Measurements from ENCODE around the gene UBQLN3.

The UBQLN3 gene

DNA sequence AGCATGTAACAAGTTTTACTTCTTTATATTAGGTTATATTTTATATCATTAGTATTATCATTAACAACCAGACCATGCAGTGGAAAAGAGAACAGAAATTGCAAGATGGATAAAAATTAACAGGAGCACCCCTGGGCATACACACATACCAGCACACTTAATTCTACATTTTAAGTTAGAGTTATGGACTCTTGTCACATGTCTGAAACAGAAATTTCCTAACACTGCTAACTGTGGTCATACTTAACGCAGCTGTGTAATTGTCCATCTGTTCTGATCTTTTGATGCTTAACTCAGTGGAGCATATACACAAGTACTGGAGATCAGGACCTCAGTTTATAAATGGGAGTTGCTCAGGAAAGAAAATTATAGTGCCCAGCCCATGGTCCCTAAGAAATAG, 38.2 kb upstream of the UBQLN3 start:
- TF ChIP-seq CTCF (IDR thresholded peaks at IDR 0.05; ENCODE audit: extremely low read depth, insufficient read depth, missing control alignments): no peak
- DNase-seq (ENCODE audit: low spot score): no peak
- in situ Hi-C loops (cut with MboI; ENCODE audit: low pct_unique_long_range_greater_than_20kb, low sequenced_read_pairs, unreplicated experiment): no loop called here

DNA sequence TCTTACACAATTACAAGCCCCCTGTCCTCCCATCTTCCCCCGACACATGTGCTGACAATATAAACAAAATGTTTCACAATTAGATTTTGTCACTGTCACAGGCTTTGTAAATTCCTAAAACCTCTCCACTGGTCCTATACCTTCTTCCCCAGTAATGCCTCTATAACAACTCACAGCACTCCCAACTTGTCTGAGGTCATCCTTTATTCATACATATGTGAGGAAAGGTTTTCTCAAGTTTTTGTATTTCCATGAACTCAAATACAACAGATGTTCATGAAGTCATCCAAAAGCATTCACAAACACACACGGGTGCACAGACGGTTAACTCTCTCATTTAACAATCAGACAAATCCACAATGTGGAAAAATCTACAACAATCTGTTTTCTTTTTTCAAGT, 36.7 kb upstream of the UBQLN3 start:
- DNase-seq (ENCODE audit: low spot score): no peak
- TF ChIP-seq CTCF (IDR thresholded peaks at IDR 0.05; ENCODE audit: extremely low read depth, insufficient read depth, missing control alignments): no peak
- in situ Hi-C loops (cut with MboI; ENCODE audit: low pct_unique_long_range_greater_than_20kb, low sequenced_read_pairs, unreplicated experiment): no loop called here

DNA sequence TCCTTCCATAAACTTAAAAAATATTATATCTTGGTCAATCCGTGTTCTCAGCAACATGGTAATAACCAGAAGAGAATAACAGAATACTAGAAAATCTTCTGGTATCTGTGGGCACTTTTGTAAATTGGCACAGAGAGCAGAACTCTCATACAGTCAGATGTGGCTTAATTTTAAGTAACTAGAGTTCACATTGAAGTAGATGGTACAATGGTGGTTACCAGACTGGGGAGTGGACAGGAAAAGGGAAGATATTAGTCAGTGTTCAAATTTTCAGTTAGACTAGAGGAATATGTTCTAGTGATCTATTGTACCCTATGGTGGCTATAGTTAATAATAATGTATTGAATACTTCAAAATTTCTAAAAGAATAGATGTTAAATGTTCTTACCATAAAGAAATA, 31.7 kb upstream of the UBQLN3 start:
- in situ Hi-C loops (cut with MboI; ENCODE audit: low pct_unique_long_range_greater_than_20kb, low sequenced_read_pairs, unreplicated experiment): no loop called here
- no peak for DNase-seq (ENCODE audit: low spot score)
- TF ChIP-seq CTCF (IDR thresholded peaks at IDR 0.05; ENCODE audit: extremely low read depth, insufficient read depth, missing control alignments): no peak

DNA sequence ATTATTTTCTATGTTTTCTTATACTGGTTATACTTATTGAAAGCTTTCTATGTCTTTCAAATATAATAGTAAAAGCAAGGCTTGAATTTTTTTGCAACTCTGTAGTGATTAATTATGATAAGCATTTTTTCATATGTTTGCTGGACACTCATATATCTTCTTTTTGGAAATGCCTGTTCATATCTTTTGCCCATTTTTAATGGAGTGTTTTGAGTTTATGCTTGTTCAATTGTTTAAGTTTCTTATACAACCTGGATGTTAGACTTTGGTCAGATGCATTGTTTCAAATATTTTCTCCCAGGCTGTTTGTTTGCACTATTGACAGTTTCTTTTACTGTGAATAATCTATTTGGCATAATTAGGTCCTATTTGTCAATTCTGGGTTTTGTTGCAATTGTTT, 26.7 kb upstream of the UBQLN3 start:
- in situ Hi-C loops (cut with MboI; ENCODE audit: low pct_unique_long_range_greater_than_20kb, low sequenced_read_pairs, unreplicated experiment): no loop called here
- TF ChIP-seq CTCF (IDR thresholded peaks at IDR 0.05; ENCODE audit: extremely low read depth, insufficient read depth, missing control alignments): no peak
- DNase-seq (ENCODE audit: low spot score): no peak

GRCh38 chr11:5534046-5534445, 24.3 kb upstream of the UBQLN3 start:
- TF ChIP-seq CTCF (IDR thresholded peaks at IDR 0.05; ENCODE audit: extremely low read depth, insufficient read depth, missing control alignments): no peak
- DNase-seq (ENCODE audit: low spot score): no peak
- in situ Hi-C loops (cut with MboI; ENCODE audit: low pct_unique_long_range_greater_than_20kb, low sequenced_read_pairs, unreplicated experiment): no loop called here

- TF ChIP-seq CTCF (IDR thresholded peaks at IDR 0.05; ENCODE audit: extremely low read depth, insufficient read depth, missing control alignments): no peak
- in situ Hi-C loops (cut with MboI; ENCODE audit: low pct_unique_long_range_greater_than_20kb, low sequenced_read_pairs, unreplicated experiment): no loop called here
- DNase-seq (ENCODE audit: low spot score): no peak
These were observed 21.5 kb upstream of the UBQLN3 start for GRCh38 chr11:5531053-5531831.
